Choroid plexus epithelial cell (primary cell): ENCODE results near the gene DNAJC30.
"Not testable (repeated sequence)": the region's sequence is repeated elsewhere in the genome, so short reads cannot be mapped to it uniquely, and the experiment has no call there.

Experiments
- DNase-seq: peaks from one replicate; pipeline ENCODE4 v3.0.0-alpha.2; 2010; ENCODE audit warnings: low read depth
- H3K4me3 ChIP-seq: 2 replicates; pipeline ENCODE4 v1.5.1; 2011; ENCODE audit warnings: low read depth, mild to moderate bottlenecking, control low read depth, low read length, moderate library complexity
- CTCF ChIP-seq: conservative IDR thresholded peaks from 2 replicates; pipeline ENCODE4 v1.5.1; 2011; ENCODE audit warnings: low read depth, mild to moderate bottlenecking, control low read depth, inconsistent platforms, low read length, moderate library complexity

DNAJC30 gene

GRCh38 chr7:73722785-73723184, 39.5 kb upstream of the DNAJC30 start:
- no peak overlapping the region for H3K4me3 ChIP-seq

DNA sequence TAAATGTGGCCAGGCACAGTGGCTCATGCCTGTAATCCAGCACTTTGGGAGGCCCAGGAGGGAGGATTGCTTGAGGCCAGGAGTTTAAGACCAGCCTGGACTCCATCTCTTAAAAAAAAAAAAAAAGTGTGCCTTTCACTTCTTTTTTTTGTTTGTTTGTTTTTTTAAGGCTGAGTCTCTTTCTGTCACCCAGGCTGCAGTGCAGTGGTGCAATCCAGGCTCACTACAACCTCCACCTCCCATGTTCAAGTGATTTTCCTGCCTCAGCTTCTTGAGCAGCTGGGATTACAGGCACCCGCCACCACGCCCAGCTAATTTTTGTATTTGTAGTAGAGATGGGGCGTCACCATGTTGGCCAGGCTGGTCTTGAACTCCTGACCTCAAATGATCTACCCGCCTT, 38.9 kb upstream of the DNAJC30 start:
- H3K4me3 ChIP-seq, DNase-seq: not testable (repeated sequence)

More at GRCh38 chr7:73722785-73723184, 39.5 kb upstream of the DNAJC30 start:
- no peak for TF ChIP-seq CTCF
- DNase-seq, result no peak

DNA sequence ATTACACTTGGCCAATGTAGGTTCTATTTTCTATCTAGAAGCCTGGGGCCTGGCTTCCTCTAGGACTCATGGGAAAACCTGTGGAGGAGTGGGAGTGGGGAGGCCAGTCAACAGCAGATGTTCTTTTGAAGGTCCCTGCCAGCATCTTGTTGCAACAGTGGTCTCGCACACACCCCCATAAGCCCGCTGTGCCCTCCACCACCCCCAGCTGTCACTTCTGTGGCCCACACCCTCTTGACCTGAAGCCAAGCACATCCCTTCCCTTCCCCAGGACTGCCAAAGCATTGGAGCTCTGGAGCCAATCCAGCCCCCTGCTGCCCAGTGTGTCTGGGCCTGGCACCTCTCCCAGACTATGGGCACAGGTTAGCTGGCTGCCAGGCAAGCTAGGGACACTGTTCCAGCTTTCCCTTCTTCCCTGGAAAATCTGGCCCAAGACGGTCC, 38.1 kb upstream of the DNAJC30 start:
- no peak for DNase-seq
- TF ChIP-seq CTCF, result no peak
- H3K4me3 ChIP-seq, result no peak overlapping the region

- not testable (repeated sequence) for DNase-seq, H3K4me3 ChIP-seq
These were observed 37.2 kb upstream of the DNAJC30 start for GRCh38 chr7:73720443-73720842.

GRCh38 chr7:73719806-73720169, 36.5 kb upstream of the DNAJC30 start:
- no peak for TF ChIP-seq CTCF
- DNase-seq, result no peak
- peak overlapping the region; percentile 57 for H3K4me3 ChIP-seq

GRCh38 chr7:73718905-73719805, 35.9 kb upstream of the DNAJC30 start, which contains the start of gene STX1A:
TSS of gene STX1A (minus strand) at chr7:73719669. CDS start at chr7:73719631, 38 bp downstream.
- no peak for TF ChIP-seq CTCF
- H3K4me3 ChIP-seq, result peak within 1 kb of the TSS; percentile 80
- peak; percentile 74 for DNase-seq

DNA sequence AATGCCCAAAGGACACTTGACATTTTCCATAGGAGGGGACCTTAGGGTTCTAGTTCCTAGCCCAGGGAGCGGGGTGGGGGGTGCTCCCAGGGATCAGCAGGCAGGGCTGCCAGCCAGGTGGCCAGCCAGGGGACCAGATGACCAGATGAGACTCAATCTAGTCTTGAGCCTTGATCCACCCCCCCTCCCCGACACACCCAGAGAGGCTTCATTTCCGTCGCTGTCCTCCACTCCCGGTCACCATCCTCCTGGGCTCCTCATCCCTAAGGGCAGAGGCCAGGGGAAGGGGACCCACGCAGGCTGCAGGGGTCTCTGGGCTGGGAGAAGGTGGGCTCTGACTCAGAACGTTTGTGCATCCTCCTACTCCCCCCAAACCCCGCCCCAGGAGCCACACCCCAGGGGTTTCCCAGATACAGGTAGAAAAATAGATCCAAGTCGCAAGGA, 35.2 kb upstream of the DNAJC30 start:
- peak overlapping the region; percentile 80 for H3K4me3 ChIP-seq
- DNase-seq, result no peak
- TF ChIP-seq CTCF, result no peak

- peak overlapping the region; percentile 80 for H3K4me3 ChIP-seq
- no peak for TF ChIP-seq CTCF
- peak; percentile 92 for DNase-seq
These were observed 34.7 kb upstream of the DNAJC30 start for GRCh38 chr7:73717991-73718405.
